Mesendoderm (in vitro differentiated cells): Measurements from ENCODE around the gene SMAD9.
A peak's percentile ranks its signal among the peaks of the same experiment; 100 is the strongest.

ENCODE experiments used
- DNase-seq: peaks from one replicate; pipeline ENCODE4 v3.0.0; 2013
- H2AK5ac ChIP-seq: 2 replicates; pipeline ENCODE4 v1.6.1; 2013; ENCODE audit warnings: low read length, inconsistent platforms
- H2BK120ac ChIP-seq: 2 replicates; pipeline ENCODE4 v1.6.1; 2013; ENCODE audit warnings: low read depth, mild to moderate bottlenecking, low read length, moderate library complexity, mixed read lengths
- H2BK15ac ChIP-seq: replicated peaks from 2 replicates; pipeline ENCODE4 v1.6.1; 2013; ENCODE audit warnings: low read depth, mild to moderate bottlenecking, moderate library complexity
- H2BK5ac ChIP-seq: 2 replicates; pipeline ENCODE4 v1.6.1; 2013; ENCODE audit warnings: low read length, inconsistent platforms
- H3K18ac ChIP-seq: 2 replicates; pipeline ENCODE4 v1.6.1; 2013; ENCODE audit warnings: mild to moderate bottlenecking, low read length, mixed read lengths
- H3K23ac ChIP-seq: one replicate; pipeline ENCODE4 v1.6.1; 2013; ENCODE audit warnings: low read length
- H3K27ac ChIP-seq: 2 replicates; pipeline ENCODE4 v1.5.1; 2013; ENCODE audit warnings: low read depth, mild to moderate bottlenecking, inconsistent platforms, low read length, moderate library complexity
- H3K27me3 ChIP-seq: 2 replicates; pipeline ENCODE4 v1.6.1; 2013; ENCODE audit warnings: low read length, control low read depth, mild to moderate bottlenecking, inconsistent platforms; ENCODE audit not compliant: insufficient read depth, poor library complexity
- H3K36me3 ChIP-seq: 2 replicates; pipeline ENCODE4 v1.6.1; 2013; ENCODE audit warnings: low read length, inconsistent platforms; ENCODE audit not compliant: control insufficient read depth, insufficient read depth
- H3K4ac ChIP-seq: one replicate; pipeline ENCODE4 v1.6.1; 2013; ENCODE audit warnings: low read depth, mild to moderate bottlenecking, low read length, moderate library complexity
- H3K4me1 ChIP-seq: 2 replicates; pipeline ENCODE4 v1.6.1; 2013; ENCODE audit warnings: low read depth, low read length, inconsistent platforms; ENCODE audit not compliant: control insufficient read depth
- H3K4me2 ChIP-seq: 2 replicates; pipeline ENCODE4 v1.6.1; 2013; ENCODE audit warnings: low read length
- H3K4me3 ChIP-seq: 2 replicates; pipeline ENCODE4 v1.5.1; 2013; ENCODE audit warnings: mild to moderate bottlenecking, low read length
- H3K56ac ChIP-seq: one replicate; pipeline ENCODE4 v1.6.1; 2013; ENCODE audit warnings: low read length
- H3K79me1 ChIP-seq: 2 replicates; pipeline ENCODE4 v1.6.1; 2013; ENCODE audit warnings: low read length, inconsistent platforms
- H3K79me2 ChIP-seq: 2 replicates; pipeline ENCODE4 v1.6.1; 2013; ENCODE audit warnings: mild to moderate bottlenecking, low read length; ENCODE audit not compliant: control insufficient read depth, insufficient read depth
- H3K9ac ChIP-seq: 2 replicates; pipeline ENCODE4 v1.6.1; 2013; ENCODE audit warnings: low read length, inconsistent platforms
- H4K5ac ChIP-seq: one replicate; pipeline ENCODE4 v1.6.1; 2013; ENCODE audit warnings: low read length
- H4K8ac ChIP-seq: one replicate; pipeline ENCODE4 v1.6.1; 2013; ENCODE audit warnings: low read depth, mild to moderate bottlenecking, control low read depth, low read length, moderate library complexity
- WGBS: extraction: QIAGEN DNeasy Blood & Tissue Kit; methylation state at CpG from one replicate; pipeline ENCODE4 v1.1.7; 2013; ENCODE audit warnings: low lambda C conversion rate, missing lambda C conversion rate; ENCODE audit not compliant: insufficient coverage; ENCODE audit errors: extremely low coverage; 5-methylcytosine and 5-hydroxymethylcytosine counted together

Gene SMAD9

GRCh38 chr13:36817996-36818803 is 101.8 kb downstream of the SMAD9 start:
- Histone ChIP-seq H2BK5ac (no peak overlapping the region), H2AK5ac (no peak overlapping the region), H3K56ac (peak overlapping the region; percentile 89), H4K5ac (no peak overlapping the region), H3K18ac (no peak overlapping the region), H3K4me1 (peaks cover 6% of the 10 kb centered on the region), H3K79me1 (peaks cover 7% of the 10 kb centered on the region), H2BK15ac (no peak overlapping the region), H3K36me3 (no peaks in the 10 kb centered on the region), H3K9ac (peak overlapping the region; percentile 64), H3K4me3 (peak overlapping the region; percentile 54), H3K79me2 (peaks cover 5% of the 10 kb centered on the region), H3K4ac (no peak overlapping the region), H3K4me2 (peak overlapping the region; percentile 95), H3K23ac (no peak overlapping the region), H3K27ac (peak overlapping the region; percentile 55), H3K27me3 (no peaks in the 10 kb centered on the region), H2BK120ac (no peak overlapping the region), H4K8ac (no peak overlapping the region)
- no peak for DNase-seq
- no CpG with 5 or more reads among the region's 12 CpGs for WGBS

GRCh38 chr13:36815062-36815461 is 105.0 kb downstream of the SMAD9 start:
- Histone ChIP-seq H3K79me2 (no peaks in the 10 kb centered on the region), H3K27me3 (no peaks in the 10 kb centered on the region), H3K4me2 (no peak overlapping the region), H3K27ac (no peak overlapping the region), H3K56ac (no peak overlapping the region), H4K5ac (no peak overlapping the region), H2BK120ac (no peak overlapping the region), H3K79me1 (no peaks in the 10 kb centered on the region), H2AK5ac (no peak overlapping the region), H4K8ac (no peak overlapping the region), H3K4me3 (no peak overlapping the region), H3K36me3 (no peaks in the 10 kb centered on the region), H3K23ac (no peak overlapping the region), H3K9ac (no peak overlapping the region), H3K18ac (no peak overlapping the region), H3K4me1 (no peaks in the 10 kb centered on the region), H3K4ac (no peak overlapping the region), H2BK15ac (no peak overlapping the region), H2BK5ac (no peak overlapping the region)
- WGBS = no CpG with 5 or more reads among the region's 2 CpGs
- peak; percentile 46 for DNase-seq

GRCh38 chr13:36814465-36814864 is 105.6 kb downstream of the SMAD9 start:
- H2AK5ac ChIP-seq = no peak overlapping the region
- no peak overlapping the region for H3K18ac ChIP-seq
- no peak overlapping the region for H4K5ac ChIP-seq
- no peak overlapping the region for H2BK15ac ChIP-seq
- H2BK5ac ChIP-seq = no peak overlapping the region
- no peak for DNase-seq
- no peak overlapping the region for H3K4ac ChIP-seq
- no CpG with 5 or more reads among the region's 9 CpGs for WGBS
- no peak overlapping the region for H4K8ac ChIP-seq
- no peak overlapping the region for H3K4me3 ChIP-seq
- no peak overlapping the region for H3K56ac ChIP-seq
- no peaks in the 10 kb centered on the region for H3K27me3 ChIP-seq
- H3K79me2 ChIP-seq = no peaks in the 10 kb centered on the region
- H3K9ac ChIP-seq = no peak overlapping the region
- H3K4me2 ChIP-seq = no peak overlapping the region
- no peaks in the 10 kb centered on the region for H3K79me1 ChIP-seq
- H3K23ac ChIP-seq = no peak overlapping the region
- no peak overlapping the region for H2BK120ac ChIP-seq
- H3K36me3 ChIP-seq = no peaks in the 10 kb centered on the region
- no peak overlapping the region for H3K27ac ChIP-seq
- H3K4me1 ChIP-seq = no peaks in the 10 kb centered on the region

DNA sequence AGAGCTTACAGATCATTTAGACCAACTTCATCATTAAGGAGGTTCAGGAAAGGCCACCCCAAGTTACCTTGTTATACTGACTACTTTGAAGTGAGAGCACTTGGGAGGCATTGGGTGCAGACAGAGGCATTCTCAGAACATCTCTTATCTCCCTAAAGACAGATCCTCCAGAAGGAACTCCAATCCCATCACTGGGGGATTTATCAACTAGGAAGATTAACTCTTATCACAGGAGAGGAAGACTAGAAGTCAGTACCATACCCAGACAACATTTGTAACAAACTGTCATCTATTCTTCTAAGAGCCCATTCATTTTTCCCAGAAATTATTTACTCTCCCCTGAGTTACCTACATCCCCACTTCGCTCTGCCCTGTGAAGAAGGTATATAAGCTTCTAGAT is 106.8 kb downstream of the SMAD9 start:
- Histone ChIP-seq H3K56ac (no peak overlapping the region), H4K5ac (no peak overlapping the region), H2BK5ac (no peak overlapping the region), H3K36me3 (no peaks in the 10 kb centered on the region), H3K27ac (no peak overlapping the region), H2AK5ac (no peak overlapping the region), H2BK120ac (no peak overlapping the region), H3K23ac (no peak overlapping the region), H3K27me3 (no peaks in the 10 kb centered on the region), H3K79me2 (no peaks in the 10 kb centered on the region), H3K4me2 (no peak overlapping the region), H3K79me1 (no peaks in the 10 kb centered on the region), H3K4ac (no peak overlapping the region), H3K4me3 (no peak overlapping the region), H4K8ac (no peak overlapping the region), H3K4me1 (no peaks in the 10 kb centered on the region), H2BK15ac (no peak overlapping the region), H3K18ac (no peak overlapping the region), H3K9ac (no peak overlapping the region)
- no CpG with 5 or more reads among the region's 1 CpG for WGBS
- peak; percentile 55 for DNase-seq

GRCh38 chr13:36807616-36808015 is 112.4 kb downstream of the SMAD9 start:
- H3K18ac ChIP-seq = no peak overlapping the region
- H3K4me2 ChIP-seq = no peak overlapping the region
- WGBS = no CpG with 5 or more reads among the region's 2 CpGs
- no peak overlapping the region for H2BK5ac ChIP-seq
- no peaks in the 10 kb centered on the region for H3K27me3 ChIP-seq
- no peaks in the 10 kb centered on the region for H3K79me2 ChIP-seq
- H3K4ac ChIP-seq = no peak overlapping the region
- no peak overlapping the region for H3K9ac ChIP-seq
- H3K79me1 ChIP-seq = no peaks in the 10 kb centered on the region
- no peak overlapping the region for H3K23ac ChIP-seq
- DNase-seq = no peak
- no peaks in the 10 kb centered on the region for H3K4me1 ChIP-seq
- H3K56ac ChIP-seq = no peak overlapping the region
- no peak overlapping the region for H3K27ac ChIP-seq
- H4K5ac ChIP-seq = no peak overlapping the region
- no peak overlapping the region for H2AK5ac ChIP-seq
- H3K4me3 ChIP-seq = no peak overlapping the region
- no peak overlapping the region for H4K8ac ChIP-seq
- no peak overlapping the region for H2BK120ac ChIP-seq
- H2BK15ac ChIP-seq = no peak overlapping the region
- H3K36me3 ChIP-seq = no peaks in the 10 kb centered on the region

GRCh38 chr13:36806102-36806501 is 113.9 kb downstream of the SMAD9 start:
- H3K36me3 ChIP-seq = no peaks in the 10 kb centered on the region
- no peaks in the 10 kb centered on the region for H3K27me3 ChIP-seq
- no peak overlapping the region for H3K23ac ChIP-seq
- H2BK15ac ChIP-seq = no peak overlapping the region
- H3K4me3 ChIP-seq = no peak overlapping the region
- no peak for DNase-seq
- no peak overlapping the region for H3K4me2 ChIP-seq
- H3K27ac ChIP-seq = no peak overlapping the region
- no peaks in the 10 kb centered on the region for H3K79me1 ChIP-seq
- no peak overlapping the region for H2BK5ac ChIP-seq
- H3K9ac ChIP-seq = no peak overlapping the region
- no peak overlapping the region for H3K18ac ChIP-seq
- WGBS = no CpG with 5 or more reads among the region's 2 CpGs
- H3K4ac ChIP-seq = no peak overlapping the region
- no peak overlapping the region for H4K5ac ChIP-seq
- H4K8ac ChIP-seq = no peak overlapping the region
- H3K56ac ChIP-seq = no peak overlapping the region
- H2AK5ac ChIP-seq = no peak overlapping the region
- H3K79me2 ChIP-seq = no peaks in the 10 kb centered on the region
- H2BK120ac ChIP-seq = no peak overlapping the region
- no peaks in the 10 kb centered on the region for H3K4me1 ChIP-seq
